A549 (cell line): ENCODE results near the gene ZBTB11. TPM values are rescaled to one million over a fixed set of nuclear protein-coding genes. Genes with fewer than 3 reads are reported as not detected.

Source experiments
- ATAC-seq, 2 experiments: fragments of 200-7000 bp in 1 of 2; fragments of >200 bp in 1 of 2; cut with Nextera tagmentation in 1 of 2; cut with Tn5 transposase in 1 of 2; 3 replicates each; pipeline versions ENCODE4 v1.8.0 to v1.9.1; 2018 to 2020; ENCODE audit warnings: mild to moderate bottlenecking in 1 of 2, moderate library complexity in 1 of 2
- CTCF ChIA-PET: fragments of 300-600 bp; sonication (Branson Sonifier 250); formaldehyde crosslinking; extraction: SDS; loops from one replicate; lab custom pipeline; 2021; ENCODE audit warnings: antibody characterized with exemption, inconsistent platforms; lab: Yijun Ruan, JAX
- POLR2A ChIA-PET: fragments of 350-600 bp; formaldehyde crosslinking; extraction: SDS; loops from one replicate; lab custom pipeline; 2021; ENCODE audit warnings: antibody characterized with exemption, inconsistent platforms; lab: Yijun Ruan, JAX
- DNase-seq, 2 experiments: peaks; one replicate each; pipeline versions ENCODE4 v3.0.0 to v3.0.0-alpha.2; 2011 to 2016; ENCODE audit warnings: low read depth in 1 of 2, low spot score in 1 of 2
- FAIRE-seq: peaks from 2 replicates; lab custom pipeline; 2011; peaks lifted over from hg19 to GRCh38; lab: Jason Lieb, UNC
- H3K27ac ChIP-seq, 2 experiments: fragments of >200 bp; sonication (Bioruptor Twin); formaldehyde crosslinking; 3 replicates each; pipeline ENCODE4 v1.5.1; 2016 to 2017
- H3K4me1 ChIP-seq: fragments of >200 bp; sonication (Bioruptor Twin); formaldehyde crosslinking; 3 replicates; pipeline ENCODE4 v1.6.1; 2016
- H3K4me2 ChIP-seq: fragments of >200 bp; sonication (Bioruptor Twin); formaldehyde crosslinking; 3 replicates; pipeline ENCODE4 v1.6.1; 2016
- H3K4me3 ChIP-seq: fragments of >200 bp; sonication (Bioruptor Twin); formaldehyde crosslinking; 3 replicates; pipeline ENCODE4 v1.5.1; 2016
- H3K9me3 ChIP-seq: fragments of >200 bp; sonication (Bioruptor Twin); formaldehyde crosslinking; 3 replicates; pipeline ENCODE4 v1.6.1; 2016
- CEBPB ChIP-seq, 2 experiments: fragments of >200 bp in 1 of 2; sonication (Bioruptor Twin) in 1 of 2; formaldehyde crosslinking in 1 of 2; IDR thresholded peaks; 2 replicates each; pipeline ENCODE4 v1.6.1; 2012 to 2016
- EHF ChIP-seq: fragments of 250-450 bp; sonication (Bioruptor Pico); IDR thresholded peaks from 2 replicates; pipeline ENCODE4 v1.5.0; 2020; ENCODE audit warnings: mild to moderate bottlenecking
- HOXA7 ChIP-seq: fragments of 250-450 bp; sonication (Bioruptor Pico); IDR thresholded peaks from 2 replicates; pipeline ENCODE4 v1.5.0; 2020; ENCODE audit warnings: mild to moderate bottlenecking, moderate library complexity
- MAFK ChIP-seq: fragments of 450-650 bp; IDR thresholded peaks from 2 replicates; pipeline ENCODE4 v1.6.1; 2014; ENCODE audit not compliant: partially characterized antibody
- MYC ChIP-seq: IDR thresholded peaks from 2 replicates; pipeline ENCODE4 v1.6.1; 2012; ENCODE audit warnings: mild to moderate bottlenecking, inconsistent platforms, low read length, improper control_type of control experiment, borderline replicate concordance
- NR3C1 ChIP-seq: fragments of >200 bp; sonication (Bioruptor Twin); formaldehyde crosslinking; IDR thresholded peaks from 3 replicates; pipeline ENCODE4 v1.6.1; 2017
- POLR2AphosphoS2 ChIP-seq: conservative IDR thresholded peaks from 2 replicates; pipeline ENCODE4 v1.6.1; 2012; ENCODE audit warnings: low read length, improper control_type of control experiment, inconsistent platforms
- RAD21 ChIP-seq, 2 experiments: fragments of >200 bp in 1 of 2; sonication (Bioruptor Twin) in 1 of 2; formaldehyde crosslinking in 1 of 2; IDR thresholded peaks in 1 of 2; conservative IDR thresholded peaks in 1 of 2; 2 replicates in 1 of 2; 3 replicates in 1 of 2; pipeline ENCODE4 v1.6.1; 2012 to 2018; ENCODE audit warnings: inconsistent platforms in 1 of 2
- RFX5 ChIP-seq: fragments of 450-650 bp; IDR thresholded peaks from 2 replicates; pipeline ENCODE4 v1.7.1; 2014; ENCODE audit warnings: antibody characterized with exemption, mild to moderate bottlenecking, moderate library complexity
- SMC3 ChIP-seq: fragments of >200 bp; sonication (Bioruptor Twin); formaldehyde crosslinking; IDR thresholded peaks from 3 replicates; pipeline ENCODE4 v1.6.1; 2018; ENCODE audit warnings: inconsistent platforms
- SREBF2 ChIP-seq: fragments of 450-650 bp; IDR thresholded peaks from 2 replicates; pipeline ENCODE4 v1.6.1; 2014; ENCODE audit warnings: mild to moderate bottlenecking, moderate library complexity
- ZNF302 ChIP-seq: fragments of 250-450 bp; sonication (Bioruptor Pico); IDR thresholded peaks from 2 replicates; pipeline ENCODE4 v1.9.0; 2021; ENCODE audit warnings: inconsistent platforms, mild to moderate bottlenecking, moderate library complexity
- WGBS: methylation state at CpG from one replicate; pipeline ENCODE4 v1.1.6; 2017; ENCODE audit errors: missing lambda C conversion rate; 5-methylcytosine and 5-hydroxymethylcytosine counted together
- polyA plus RNA-seq, 4 experiments: library from polyadenylated mRNA; depleted of rRNA in 3 of 4; stranded (reverse); fragments of >200 nt; fragmentation: RNase III in 1 of 4; extraction: RNeasy Plus Mini Kit Qiagen cat#74134 plus additional on column Dnase treatment in 1 of 4; gene quantifications; 2 replicates in 3 of 4; 3 replicates in 1 of 4; pipeline ENCODE4 v1.2.3, GENCODE V29; 2011 to 2017
- TF ChIP-seq, protein P1 (sequence below): fragments of 450-650 bp; IDR thresholded peaks from 2 replicates; pipeline ENCODE4 v1.6.1; 2014; ENCODE audit warnings: antibody characterized with exemption
- TF ChIP-seq, protein P2 (sequence below): fragments of >200 bp; sonication (Bioruptor Twin); formaldehyde crosslinking; IDR thresholded peaks from 3 replicates; pipeline ENCODE4 v1.5.1; 2016
- TF ChIP-seq, protein P3 (sequence below): fragments of 250-450 bp; sonication (Bioruptor Pico); IDR thresholded peaks from 2 replicates; pipeline ENCODE4 v1.5.0; 2020; ENCODE audit warnings: low read depth, mild to moderate bottlenecking, moderate library complexity
- TF ChIP-seq, protein P4 (sequence below): IDR thresholded peaks from 2 replicates; pipeline ENCODE4 v1.6.1; 2012
- TF ChIP-seq, protein P5 (sequence below): IDR thresholded peaks from 2 replicates; pipeline ENCODE4 v1.6.1; 2012; ENCODE audit warnings: low read depth, borderline replicate concordance
- TF ChIP-seq, protein P6 (sequence below): fragments of 250-450 bp; sonication (Bioruptor Pico); IDR thresholded peaks from 2 replicates; pipeline ENCODE4 v1.5.0; 2021; ENCODE audit warnings: mild to moderate bottlenecking, moderate library complexity, borderline replicate concordance
- TF ChIP-seq, protein P7 (sequence below): fragments of 200-600 bp; sonication (generic); IDR thresholded peaks from 2 replicates; pipeline ENCODE4 v1.6.1; 2016; ENCODE audit warnings: antibody characterized with exemption, mild to moderate bottlenecking, moderate library complexity

ZBTB11 gene
- polyA plus RNA-seq, 2 of the 4 experiments (the other 2 are of a cell fraction): 11.3 to 24.3 TPM

DNA sequence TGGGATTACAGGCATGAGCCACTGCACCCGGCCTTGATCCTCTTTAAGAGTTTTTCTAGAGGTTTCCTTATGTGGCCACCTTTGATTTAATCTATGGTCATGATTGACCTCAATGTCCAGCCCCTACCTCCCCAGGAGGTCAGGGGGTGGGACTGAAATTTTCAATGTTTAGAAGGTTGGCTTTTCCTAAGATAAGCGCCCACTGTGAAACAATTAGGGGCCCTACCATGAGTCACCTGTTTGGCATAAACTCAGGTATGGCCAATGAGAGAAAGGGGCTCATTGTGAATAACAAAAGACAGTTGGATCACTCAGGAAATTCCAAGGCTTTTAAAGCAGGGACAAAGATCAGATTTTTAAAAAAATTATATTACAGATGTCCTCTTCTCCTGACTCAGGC is 51.1 kb downstream of the ZBTB11 start:
- H3K9me3 ChIP-seq: no peaks in the 10 kb centered on the region
- POLR2A ChIA-PET: no interaction called here
- CTCF ChIA-PET: no interaction called here
- no peaks in the 10 kb centered on the region for H3K4me1 ChIP-seq
- H3K4me2 ChIP-seq: no peak overlapping the region
- FAIRE-seq (no peak), ATAC-seq (no peak), DNase-seq (no peak)
- TF ChIP-seq, protein P1, sequence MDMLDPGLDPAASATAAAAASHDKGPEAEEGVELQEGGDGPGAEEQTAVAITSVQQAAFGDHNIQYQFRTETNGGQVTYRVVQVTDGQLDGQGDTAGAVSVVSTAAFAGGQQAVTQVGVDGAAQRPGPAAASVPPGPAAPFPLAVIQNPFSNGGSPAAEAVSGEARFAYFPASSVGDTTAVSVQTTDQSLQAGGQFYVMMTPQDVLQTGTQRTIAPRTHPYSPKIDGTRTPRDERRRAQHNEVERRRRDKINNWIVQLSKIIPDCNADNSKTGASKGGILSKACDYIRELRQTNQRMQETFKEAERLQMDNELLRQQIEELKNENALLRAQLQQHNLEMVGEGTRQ: no peak
- TF ChIP-seq, protein P2, sequence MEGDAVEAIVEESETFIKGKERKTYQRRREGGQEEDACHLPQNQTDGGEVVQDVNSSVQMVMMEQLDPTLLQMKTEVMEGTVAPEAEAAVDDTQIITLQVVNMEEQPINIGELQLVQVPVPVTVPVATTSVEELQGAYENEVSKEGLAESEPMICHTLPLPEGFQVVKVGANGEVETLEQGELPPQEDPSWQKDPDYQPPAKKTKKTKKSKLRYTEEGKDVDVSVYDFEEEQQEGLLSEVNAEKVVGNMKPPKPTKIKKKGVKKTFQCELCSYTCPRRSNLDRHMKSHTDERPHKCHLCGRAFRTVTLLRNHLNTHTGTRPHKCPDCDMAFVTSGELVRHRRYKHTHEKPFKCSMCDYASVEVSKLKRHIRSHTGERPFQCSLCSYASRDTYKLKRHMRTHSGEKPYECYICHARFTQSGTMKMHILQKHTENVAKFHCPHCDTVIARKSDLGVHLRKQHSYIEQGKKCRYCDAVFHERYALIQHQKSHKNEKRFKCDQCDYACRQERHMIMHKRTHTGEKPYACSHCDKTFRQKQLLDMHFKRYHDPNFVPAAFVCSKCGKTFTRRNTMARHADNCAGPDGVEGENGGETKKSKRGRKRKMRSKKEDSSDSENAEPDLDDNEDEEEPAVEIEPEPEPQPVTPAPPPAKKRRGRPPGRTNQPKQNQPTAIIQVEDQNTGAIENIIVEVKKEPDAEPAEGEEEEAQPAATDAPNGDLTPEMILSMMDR: no peak
- no peak for TF ChIP-seq MAFK
- no peak for TF ChIP-seq POLR2AphosphoS2
- TF ChIP-seq, protein P3, sequence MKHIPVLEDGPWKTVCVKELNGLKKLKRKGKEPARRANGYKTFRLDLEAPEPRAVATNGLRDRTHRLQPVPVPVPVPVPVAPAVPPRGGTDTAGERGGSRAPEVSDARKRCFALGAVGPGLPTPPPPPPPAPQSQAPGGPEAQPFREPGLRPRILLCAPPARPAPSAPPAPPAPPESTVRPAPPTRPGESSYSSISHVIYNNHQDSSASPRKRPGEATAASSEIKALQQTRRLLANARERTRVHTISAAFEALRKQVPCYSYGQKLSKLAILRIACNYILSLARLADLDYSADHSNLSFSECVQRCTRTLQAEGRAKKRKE (CRISPR knock-in tag): no peak
- no peak for TF ChIP-seq RAD21 (conservative IDR thresholded peaks at IDR 0.05 in 1 of 2, IDR thresholded peaks at IDR 0.05 in 1 of 2)
- TF ChIP-seq MYC: no peak
- TF ChIP-seq NR3C1: no peak
- TF ChIP-seq, protein P4, sequence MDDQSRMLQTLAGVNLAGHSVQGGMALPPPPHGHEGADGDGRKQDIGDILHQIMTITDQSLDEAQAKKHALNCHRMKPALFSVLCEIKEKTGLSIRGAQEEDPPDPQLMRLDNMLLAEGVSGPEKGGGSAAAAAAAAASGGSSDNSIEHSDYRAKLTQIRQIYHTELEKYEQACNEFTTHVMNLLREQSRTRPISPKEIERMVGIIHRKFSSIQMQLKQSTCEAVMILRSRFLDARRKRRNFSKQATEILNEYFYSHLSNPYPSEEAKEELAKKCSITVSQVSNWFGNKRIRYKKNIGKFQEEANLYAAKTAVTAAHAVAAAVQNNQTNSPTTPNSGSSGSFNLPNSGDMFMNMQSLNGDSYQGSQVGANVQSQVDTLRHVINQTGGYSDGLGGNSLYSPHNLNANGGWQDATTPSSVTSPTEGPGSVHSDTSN: no peak
- TF ChIP-seq, protein P5, sequence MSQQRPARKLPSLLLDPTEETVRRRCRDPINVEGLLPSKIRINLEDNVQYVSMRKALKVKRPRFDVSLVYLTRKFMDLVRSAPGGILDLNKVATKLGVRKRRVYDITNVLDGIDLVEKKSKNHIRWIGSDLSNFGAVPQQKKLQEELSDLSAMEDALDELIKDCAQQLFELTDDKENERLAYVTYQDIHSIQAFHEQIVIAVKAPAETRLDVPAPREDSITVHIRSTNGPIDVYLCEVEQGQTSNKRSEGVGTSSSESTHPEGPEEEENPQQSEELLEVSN: no peak
- TF ChIP-seq, protein P6, sequence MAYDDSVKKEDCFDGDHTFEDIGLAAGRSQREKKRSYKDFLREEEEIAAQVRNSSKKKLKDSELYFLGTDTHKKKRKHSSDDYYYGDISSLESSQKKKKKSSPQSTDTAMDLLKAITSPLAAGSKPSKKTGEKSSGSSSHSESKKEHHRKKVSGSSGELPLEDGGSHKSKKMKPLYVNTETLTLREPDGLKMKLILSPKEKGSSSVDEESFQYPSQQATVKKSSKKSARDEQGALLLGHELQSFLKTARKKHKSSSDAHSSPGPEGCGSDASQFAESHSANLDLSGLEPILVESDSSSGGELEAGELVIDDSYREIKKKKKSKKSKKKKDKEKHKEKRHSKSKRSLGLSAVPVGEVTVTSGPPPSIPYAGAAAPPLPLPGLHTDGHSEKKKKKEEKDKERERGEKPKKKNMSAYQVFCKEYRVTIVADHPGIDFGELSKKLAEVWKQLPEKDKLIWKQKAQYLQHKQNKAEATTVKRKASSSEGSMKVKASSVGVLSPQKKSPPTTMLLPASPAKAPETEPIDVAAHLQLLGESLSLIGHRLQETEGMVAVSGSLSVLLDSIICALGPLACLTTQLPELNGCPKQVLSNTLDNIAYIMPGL (CRISPR knock-in tag): no peak
- TF ChIP-seq SREBF2: no peak
- no peak for TF ChIP-seq HOXA7 (CRISPR knock-in tag)
- TF ChIP-seq, protein P7, sequence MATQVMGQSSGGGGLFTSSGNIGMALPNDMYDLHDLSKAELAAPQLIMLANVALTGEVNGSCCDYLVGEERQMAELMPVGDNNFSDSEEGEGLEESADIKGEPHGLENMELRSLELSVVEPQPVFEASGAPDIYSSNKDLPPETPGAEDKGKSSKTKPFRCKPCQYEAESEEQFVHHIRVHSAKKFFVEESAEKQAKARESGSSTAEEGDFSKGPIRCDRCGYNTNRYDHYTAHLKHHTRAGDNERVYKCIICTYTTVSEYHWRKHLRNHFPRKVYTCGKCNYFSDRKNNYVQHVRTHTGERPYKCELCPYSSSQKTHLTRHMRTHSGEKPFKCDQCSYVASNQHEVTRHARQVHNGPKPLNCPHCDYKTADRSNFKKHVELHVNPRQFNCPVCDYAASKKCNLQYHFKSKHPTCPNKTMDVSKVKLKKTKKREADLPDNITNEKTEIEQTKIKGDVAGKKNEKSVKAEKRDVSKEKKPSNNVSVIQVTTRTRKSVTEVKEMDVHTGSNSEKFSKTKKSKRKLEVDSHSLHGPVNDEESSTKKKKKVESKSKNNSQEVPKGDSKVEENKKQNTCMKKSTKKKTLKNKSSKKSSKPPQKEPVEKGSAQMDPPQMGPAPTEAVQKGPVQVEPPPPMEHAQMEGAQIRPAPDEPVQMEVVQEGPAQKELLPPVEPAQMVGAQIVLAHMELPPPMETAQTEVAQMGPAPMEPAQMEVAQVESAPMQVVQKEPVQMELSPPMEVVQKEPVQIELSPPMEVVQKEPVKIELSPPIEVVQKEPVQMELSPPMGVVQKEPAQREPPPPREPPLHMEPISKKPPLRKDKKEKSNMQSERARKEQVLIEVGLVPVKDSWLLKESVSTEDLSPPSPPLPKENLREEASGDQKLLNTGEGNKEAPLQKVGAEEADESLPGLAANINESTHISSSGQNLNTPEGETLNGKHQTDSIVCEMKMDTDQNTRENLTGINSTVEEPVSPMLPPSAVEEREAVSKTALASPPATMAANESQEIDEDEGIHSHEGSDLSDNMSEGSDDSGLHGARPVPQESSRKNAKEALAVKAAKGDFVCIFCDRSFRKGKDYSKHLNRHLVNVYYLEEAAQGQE: no peak
- TF ChIP-seq EHF (CRISPR knock-in tag): no peak
- no peak for TF ChIP-seq ZNF302
- TF ChIP-seq RFX5: no peak
- TF ChIP-seq CEBPB (IDR thresholded peaks at IDR 0.05): no peak
- TF ChIP-seq SMC3: no peak
- H3K27ac ChIP-seq: no peak overlapping the region
- no peak overlapping the region for H3K4me3 ChIP-seq
- WGBS: 42% methylated on average over 2 of the region's 2 CpGs
